AG09309 (cell line): ENCODE measurements around the gene SYNDIG1.

Experiments
- DNase-seq: peaks from one replicate; pipeline ENCODE4 v3.0.0-alpha.2; 2010; ENCODE audit warnings: low read depth
- H3K4me3 ChIP-seq: 2 replicates; pipeline ENCODE4 v1.5.1; 2011; ENCODE audit warnings: mild to moderate bottlenecking, low read depth, low read length, moderate library complexity; ENCODE audit not compliant: control insufficient read depth
- TF ChIP-seq, protein P1 (sequence below): IDR thresholded peaks from 2 replicates; pipeline ENCODE4 v1.5.1; 2011; ENCODE audit warnings: mild to moderate bottlenecking, low read depth, low read length, inconsistent platforms; ENCODE audit not compliant: insufficient read depth, control insufficient read depth; ENCODE audit errors: missing control alignments

The SYNDIG1 gene

DNA sequence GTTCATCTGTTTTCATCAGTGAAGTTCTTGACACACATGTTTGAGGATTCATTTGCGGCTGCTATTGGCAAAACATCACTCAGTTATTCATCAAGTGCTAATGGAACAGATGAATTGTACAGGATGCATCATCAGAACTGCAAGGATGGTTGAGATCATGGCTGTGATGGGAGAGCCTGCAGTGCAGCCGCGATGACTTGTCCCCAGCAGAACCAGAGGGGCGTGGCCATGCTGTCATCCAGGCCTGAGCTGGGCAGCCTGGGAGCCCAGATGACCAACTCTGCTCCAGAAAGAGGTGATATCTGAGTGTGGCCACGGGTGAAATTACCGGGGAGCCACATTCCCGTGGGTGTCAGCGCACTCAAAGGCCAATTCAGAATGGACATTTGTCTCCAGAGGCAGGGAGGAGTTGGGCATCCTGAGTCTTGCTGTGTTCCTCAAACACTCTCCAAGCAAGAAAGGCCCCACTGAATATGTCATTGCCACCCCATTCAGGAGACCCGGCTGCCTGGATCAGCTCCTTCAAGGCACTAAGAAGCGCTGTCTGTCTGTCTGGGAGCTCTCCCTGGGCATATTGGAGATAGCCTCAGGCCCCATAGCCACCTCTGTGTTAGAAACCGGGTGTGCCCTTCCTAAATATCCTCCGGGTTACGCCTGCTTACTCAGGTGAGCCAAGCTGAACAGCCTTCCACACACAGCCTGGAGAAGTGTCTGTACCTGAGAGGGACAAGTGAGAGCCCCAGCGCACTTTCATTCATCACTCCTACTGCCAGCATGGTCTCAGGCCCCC lies 66.7 kb downstream of the SYNDIG1 start:
- TF ChIP-seq, protein P1, sequence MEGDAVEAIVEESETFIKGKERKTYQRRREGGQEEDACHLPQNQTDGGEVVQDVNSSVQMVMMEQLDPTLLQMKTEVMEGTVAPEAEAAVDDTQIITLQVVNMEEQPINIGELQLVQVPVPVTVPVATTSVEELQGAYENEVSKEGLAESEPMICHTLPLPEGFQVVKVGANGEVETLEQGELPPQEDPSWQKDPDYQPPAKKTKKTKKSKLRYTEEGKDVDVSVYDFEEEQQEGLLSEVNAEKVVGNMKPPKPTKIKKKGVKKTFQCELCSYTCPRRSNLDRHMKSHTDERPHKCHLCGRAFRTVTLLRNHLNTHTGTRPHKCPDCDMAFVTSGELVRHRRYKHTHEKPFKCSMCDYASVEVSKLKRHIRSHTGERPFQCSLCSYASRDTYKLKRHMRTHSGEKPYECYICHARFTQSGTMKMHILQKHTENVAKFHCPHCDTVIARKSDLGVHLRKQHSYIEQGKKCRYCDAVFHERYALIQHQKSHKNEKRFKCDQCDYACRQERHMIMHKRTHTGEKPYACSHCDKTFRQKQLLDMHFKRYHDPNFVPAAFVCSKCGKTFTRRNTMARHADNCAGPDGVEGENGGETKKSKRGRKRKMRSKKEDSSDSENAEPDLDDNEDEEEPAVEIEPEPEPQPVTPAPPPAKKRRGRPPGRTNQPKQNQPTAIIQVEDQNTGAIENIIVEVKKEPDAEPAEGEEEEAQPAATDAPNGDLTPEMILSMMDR: no peak
- H3K4me3 ChIP-seq: no peak overlapping the region
- no peak for DNase-seq

DNA sequence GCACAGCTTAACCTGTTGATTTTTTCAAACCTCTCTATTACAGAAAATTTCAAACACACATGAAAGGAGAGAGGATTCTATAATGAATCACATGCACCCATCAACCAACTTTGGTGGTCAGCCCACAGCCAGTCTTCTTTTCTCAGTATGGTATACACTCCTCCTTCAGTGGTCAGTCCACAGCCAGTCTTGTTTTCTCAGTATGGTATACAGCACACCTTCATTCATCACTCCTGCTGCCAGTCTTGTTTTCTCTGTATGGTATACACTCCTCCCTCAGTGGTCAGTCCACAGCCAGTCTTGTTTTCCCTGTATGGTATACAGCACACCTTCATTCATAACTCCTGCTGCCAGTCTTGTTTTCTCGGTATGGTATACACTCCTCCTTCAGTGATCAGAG lies 67.8 kb downstream of the SYNDIG1 start:
- no peak overlapping the region for H3K4me3 ChIP-seq
- TF ChIP-seq, protein P1: no peak
- DNase-seq: no peak

DNA sequence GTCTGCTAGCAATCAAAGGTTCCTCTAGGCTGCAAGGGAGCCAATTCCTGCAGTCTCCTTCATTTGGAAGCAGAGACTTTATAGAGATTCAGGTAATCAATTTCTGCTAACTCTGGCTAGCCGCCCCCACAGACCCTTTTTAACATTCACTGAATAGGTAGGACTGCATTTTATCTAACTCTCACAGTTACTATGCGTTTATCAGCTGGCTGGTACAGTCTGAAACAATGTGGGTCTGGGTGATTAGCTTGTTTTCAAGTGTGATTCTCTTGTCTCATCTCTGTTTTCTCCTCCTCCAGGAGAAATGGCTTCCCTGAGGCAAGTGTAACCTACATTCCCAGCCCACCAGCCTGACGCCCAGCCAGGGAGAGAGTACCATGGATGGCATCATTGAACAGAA lies 73.3 kb downstream of the SYNDIG1 start:
- no peak for DNase-seq
- H3K4me3 ChIP-seq: no peak overlapping the region
- TF ChIP-seq, protein P1: no peak

DNA sequence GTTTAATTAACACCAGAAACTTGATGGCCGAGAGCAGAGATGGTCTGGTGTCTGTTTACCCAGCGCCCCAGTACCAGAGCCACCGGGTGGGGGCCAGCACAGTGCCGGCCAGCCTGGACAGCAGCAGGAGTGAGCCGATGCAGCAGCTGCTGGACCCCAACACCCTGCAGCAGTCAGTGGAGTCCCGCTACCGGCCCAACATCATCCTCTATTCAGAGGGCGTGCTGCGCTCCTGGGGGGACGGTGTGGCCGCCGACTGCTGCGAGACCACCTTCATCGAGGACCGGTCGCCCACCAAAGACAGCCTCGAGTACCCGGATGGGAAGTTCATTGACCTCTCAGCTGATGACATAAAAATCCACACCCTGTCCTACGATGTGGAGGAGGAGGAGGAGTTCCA lies 73.7 kb downstream of the SYNDIG1 start:
- no peak for DNase-seq
- TF ChIP-seq, protein P1: no peak
- H3K4me3 ChIP-seq: no peak overlapping the region

DNA sequence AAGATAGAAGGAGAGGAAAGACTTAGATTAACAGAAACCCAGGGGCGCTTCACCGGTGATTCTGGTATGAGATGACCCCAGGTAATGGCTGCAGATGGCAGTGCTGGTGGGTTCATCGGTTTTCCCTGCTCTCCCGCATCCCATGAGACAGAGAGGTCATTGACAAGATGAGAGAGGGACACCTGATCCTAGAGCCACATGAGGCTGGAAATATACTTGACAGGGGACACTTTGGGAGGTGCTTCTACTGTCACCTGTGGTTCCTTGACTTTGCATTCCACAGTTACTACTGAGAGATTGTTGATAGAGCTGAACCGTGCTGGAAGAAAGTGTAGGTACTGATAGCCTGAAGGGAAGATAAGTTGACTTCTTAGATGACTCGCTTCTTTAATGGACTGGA lies 74.3 kb downstream of the SYNDIG1 start:
- TF ChIP-seq, protein P1: no peak
- DNase-seq: no peak
- H3K4me3 ChIP-seq: no peak overlapping the region

DNA sequence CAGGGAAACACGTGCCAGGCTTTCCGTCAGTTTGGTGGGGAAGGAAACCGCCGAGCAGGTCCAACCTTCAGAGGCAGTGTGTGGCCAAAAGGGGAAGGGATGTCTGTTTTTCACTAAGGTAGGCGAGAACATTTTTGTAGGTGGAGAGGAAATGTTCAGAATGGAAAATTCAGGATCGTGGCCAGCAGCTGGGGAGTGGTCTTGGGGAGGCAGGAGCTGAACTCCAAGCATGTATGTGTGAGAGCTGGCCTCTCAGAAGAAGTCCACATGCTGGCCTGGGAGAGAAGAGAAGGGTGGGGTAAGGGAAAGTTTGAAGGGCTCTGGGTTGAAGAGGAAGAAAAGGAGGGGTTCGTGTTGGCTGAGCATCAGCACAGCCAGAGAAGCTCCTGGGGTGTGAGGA lies 74.9 kb downstream of the SYNDIG1 start:
- no peak overlapping the region for H3K4me3 ChIP-seq
- DNase-seq: no peak
- TF ChIP-seq, protein P1: no peak
